Esophagus muscularis mucosa (tissue), 4 donors: ENCODE data around the gene B3GNT5. TPM values are rescaled to one million over a fixed set of nuclear protein-coding genes. Genes with fewer than 3 reads are reported as not detected.

Source experiments
- DNase-seq: peaks from one replicate; pipeline ENCODE4 v3.0.0-alpha.2; 2017; ENCODE audit errors: extremely low spot score
- H3K27ac ChIP-seq, 4 donors: fragments of 200-600 bp; sonication (generic); replicated peaks in 1 of 4; 1 replicate in 3 of 4; 2 replicates in 1 of 4; pipeline ENCODE4 v1.5.1; 2016 to 2019; ENCODE audit warnings: mild to moderate bottlenecking in 1 of 4
- H3K27me3 ChIP-seq, 4 donors: fragments of 200-600 bp; sonication (generic); one replicate each; pipeline versions ENCODE4 v1.5.1 to v1.6.0; 2016 to 2019
- H3K36me3 ChIP-seq, 4 donors: fragments of 200-600 bp; sonication (generic); one replicate each; pipeline ENCODE4 v1.5.1; 2016 to 2019
- H3K4me1 ChIP-seq, 4 donors: fragments of 200-600 bp; sonication (generic); one replicate each; pipeline ENCODE4 v1.5.1; 2016 to 2019
- H3K4me3 ChIP-seq, 4 donors: fragments of 200-600 bp; sonication (generic); 1 replicate in 2 of 4; 2 replicates in 2 of 4; pipeline ENCODE4 v1.5.1; 2016 to 2019; ENCODE audit warnings: mild to moderate bottlenecking in 4 of 4, moderate library complexity in 1 of 4
- H3K9me3 ChIP-seq, 4 donors: fragments of 200-600 bp; sonication (generic); 1 replicate in 3 of 4; 2 replicates in 1 of 4; pipeline ENCODE4 v1.5.1; 2016 to 2019
- CTCF ChIP-seq, 3 experiments: fragments of 200-600 bp in 2 of 3; fragments of 450-650 bp in 1 of 3; sonication (generic) in 2 of 3; IDR thresholded peaks; one replicate each; pipeline ENCODE4 v1.5.1; 2017 to 2019; ENCODE audit warnings: antibody characterized with exemption in 3 of 3, mild to moderate bottlenecking in 2 of 3, moderate library complexity in 1 of 3
- EP300 ChIP-seq: sonication (generic); formaldehyde crosslinking; IDR thresholded peaks from one replicate; pipeline ENCODE4 v1.6.1; 2017; ENCODE audit warnings: antibody characterized with exemption
- POLR2A ChIP-seq: fragments of 450-650 bp; IDR thresholded peaks from one replicate; pipeline ENCODE4 v1.6.1; 2017; ENCODE audit warnings: antibody characterized with exemption, moderate library complexity, mild to moderate bottlenecking, low read depth
- POLR2AphosphoS5 ChIP-seq, 2 donors: sonication (generic); formaldehyde crosslinking; IDR thresholded peaks; one replicate each; pipeline ENCODE4 v1.6.1; 2017; ENCODE audit warnings: antibody characterized with exemption in 2 of 2
- WGBS: methylation state at CpG from one replicate; pipeline ENCODE4 v1.1.5; 2018; 5-methylcytosine and 5-hydroxymethylcytosine counted together
- intact Hi-C: fragments of 100-400 bp; cut with DNase I; formaldehyde crosslinking; loops from one replicate; pipeline ENCODE4 v1.15.1; 2023
- total RNA-seq, 4 donors: library from RNA; depleted of rRNA; stranded (reverse); fragments of >200 nt; gene quantifications; one replicate each; pipeline versions ENCODE4 v1.1.0 to v1.2.1, GENCODE V29; 2016

B3GNT5 gene
- total RNA-seq, 4 donors from 2014 or later: 2.1 to 11.3 (median 5.2) TPM

- H3K27ac ChIP-seq: no peak overlapping the region
- H3K9me3 ChIP-seq: no peaks in the 10 kb centered on the region
- H3K27me3 ChIP-seq: no peaks in the 10 kb centered on the region
- H3K4me3 ChIP-seq: no peak overlapping the region
- no peak for TF ChIP-seq EP300
- TF ChIP-seq POLR2A: no peak
- no peak for TF ChIP-seq CTCF (IDR thresholded peaks at IDR 0.05)
- no peaks in the 10 kb centered on the region for H3K36me3 ChIP-seq
- DNase-seq: no peak
- peaks cover 0 to 7% (median 0%) of the 10 kb centered on the region in 4 donors for H3K4me1 ChIP-seq
- intact Hi-C loops: no loop called here
- 54% methylated on average over 2 of the region's 2 CpGs for WGBS
Observed at GRCh38 chr3:183214277-183214612, 38.8 kb upstream of the B3GNT5 start.

GRCh38 chr3:183215591-183216202 is 37.4 kb upstream of the B3GNT5 start:
- intact Hi-C loops: no loop called here
- DNase-seq: no peak
- Histone ChIP-seq H3K9me3 (no peaks in the 10 kb centered on the region), H3K27me3 (no peaks in the 10 kb centered on the region), H3K27ac (no peak overlapping the region), H3K4me1 (peaks cover 0 to 4% (median 0%) of the 10 kb centered on the region in 4 donors), H3K36me3 (no peaks in the 10 kb centered on the region), H3K4me3 (no peak overlapping the region)
- no peak for TF ChIP-seq EP300
- no peak for TF ChIP-seq POLR2A
- TF ChIP-seq CTCF (IDR thresholded peaks at IDR 0.05): no peak
- TF ChIP-seq POLR2AphosphoS5 (IDR thresholded peaks at IDR 0.05): no peak
- 86% methylated on average over 4 of the region's 4 CpGs for WGBS

DNA sequence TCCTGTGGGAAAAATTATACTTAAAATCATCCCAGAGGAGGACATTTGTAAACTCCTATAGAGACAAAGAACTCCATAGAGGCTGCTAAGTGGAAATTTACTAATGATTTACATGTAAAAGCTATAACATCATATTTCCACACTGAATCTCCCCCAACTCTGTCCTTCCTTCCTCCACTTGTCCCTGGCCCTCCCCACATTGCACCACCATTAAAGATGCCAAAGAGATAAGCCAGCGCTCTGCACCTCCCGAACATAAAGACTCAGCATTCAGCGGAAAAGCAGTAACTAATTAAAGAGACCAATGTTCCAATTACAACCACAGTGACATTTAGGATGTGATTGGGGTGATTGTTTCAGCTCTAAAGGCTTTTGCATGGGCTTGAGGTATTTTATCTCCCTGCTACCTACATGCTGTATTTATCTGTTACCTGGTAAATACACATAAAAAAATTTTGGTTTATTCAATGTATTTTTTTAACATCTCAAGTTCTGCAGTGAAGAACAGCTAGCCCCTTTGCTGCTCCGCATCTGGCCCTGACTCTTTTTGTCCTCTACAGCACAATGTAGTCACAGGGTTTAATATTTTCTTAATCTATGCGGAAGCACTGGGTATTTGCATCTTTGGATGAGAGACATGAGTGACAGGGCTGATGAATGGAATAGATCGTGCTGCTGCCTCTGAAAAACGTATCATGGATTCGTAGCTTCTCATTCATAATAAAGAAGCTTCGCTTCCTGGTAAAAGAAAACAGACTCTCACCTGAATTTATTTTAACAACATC is 35.3 kb upstream of the B3GNT5 start:
- DNase-seq: no peak
- H3K4me3 ChIP-seq: no peak overlapping the region
- H3K27ac ChIP-seq: no peak overlapping the region
- no peaks in the 10 kb centered on the region for H3K27me3 ChIP-seq
- intact Hi-C loops: no loop called here
- H3K36me3 ChIP-seq: no peaks in the 10 kb centered on the region
- H3K9me3 ChIP-seq: no peaks in the 10 kb centered on the region
- TF ChIP-seq POLR2AphosphoS5 (IDR thresholded peaks at IDR 0.05) (no peak), EP300 (no peak), POLR2A (no peak), CTCF (IDR thresholded peaks at IDR 0.05) (no peak)
- WGBS: 76% methylated on average over 9 of the region's 9 CpGs
- H3K4me1 ChIP-seq: no peaks in the 10 kb centered on the region

DNA sequence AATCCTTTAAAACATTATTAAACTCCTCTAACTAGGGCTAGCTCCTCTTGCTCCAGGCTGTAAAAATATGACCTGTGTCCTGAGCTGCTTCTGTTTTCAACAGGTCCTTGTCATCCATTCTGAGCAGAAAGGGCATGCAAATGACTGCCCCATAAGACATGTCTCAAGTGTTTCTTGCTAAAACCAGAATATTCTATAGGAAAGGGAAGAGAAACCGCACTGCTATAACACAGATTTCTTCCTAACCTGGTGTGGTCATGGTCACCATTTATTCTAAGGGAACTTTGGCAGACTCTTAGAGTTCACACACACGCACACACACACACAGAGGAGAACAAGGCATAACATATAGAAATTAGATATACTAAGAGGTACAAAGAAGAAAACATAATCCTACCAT is 34.2 kb upstream of the B3GNT5 start:
- TF ChIP-seq CTCF (IDR thresholded peaks at IDR 0.05) (no peak), POLR2AphosphoS5 (IDR thresholded peaks at IDR 0.05) (no peak), EP300 (no peak), POLR2A (no peak)
- H3K27me3 ChIP-seq: no peaks in the 10 kb centered on the region
- no peak overlapping the region for H3K27ac ChIP-seq
- DNase-seq: no peak
- 74% methylated on average over 2 of the region's 2 CpGs for WGBS
- intact Hi-C loops: no loop called here
- no peaks in the 10 kb centered on the region for H3K36me3 ChIP-seq
- no peaks in the 10 kb centered on the region for H3K9me3 ChIP-seq
- H3K4me1 ChIP-seq: no peaks in the 10 kb centered on the region
- H3K4me3 ChIP-seq: no peak overlapping the region
